GM23248 (cell line): ENCODE data around the gene CALN1. TPM values are rescaled to one million over a fixed set of nuclear protein-coding genes. Genes with fewer than 3 reads are reported as not detected.

ENCODE experiments used
- DNase-seq: peaks from one replicate; pipeline ENCODE4 v3.0.0-alpha.2; 2015
- H2AFZ ChIP-seq: fragments of 200-600 bp; sonication (generic); 2 replicates; pipeline ENCODE4 v1.6.1; 2016; ENCODE audit warnings: antibody characterized with exemption
- H3F3A ChIP-seq: fragments of 200-600 bp; sonication (generic); 2 replicates; pipeline ENCODE4 v1.6.1; 2016; ENCODE audit warnings: mild to moderate bottlenecking, antibody characterized with exemption, mixed run types; ENCODE audit not compliant: insufficient read depth
- H3K27ac ChIP-seq: fragments of 200-600 bp; sonication (generic); 2 replicates; pipeline ENCODE4 v1.5.1; 2016; ENCODE audit warnings: mild to moderate bottlenecking
- H3K27me3 ChIP-seq: fragments of 200-600 bp; sonication (generic); replicated peaks from 2 replicates; pipeline ENCODE4 v1.6.1; 2016; ENCODE audit warnings: mild to moderate bottlenecking; ENCODE audit not compliant: insufficient read depth
- H3K36me3 ChIP-seq: fragments of 200-600 bp; sonication (generic); 2 replicates; pipeline ENCODE4 v1.6.1; 2016; ENCODE audit warnings: low read depth, mild to moderate bottlenecking
- H3K4me1 ChIP-seq: fragments of 200-600 bp; sonication (generic); 2 replicates; pipeline ENCODE4 v1.6.1; 2016; ENCODE audit warnings: mild to moderate bottlenecking; ENCODE audit not compliant: insufficient read depth
- H3K4me2 ChIP-seq: fragments of 200-600 bp; sonication (generic); one replicate; pipeline ENCODE4 v1.6.1; 2016; ENCODE audit warnings: mild to moderate bottlenecking; ENCODE audit not compliant: unreplicated experiment
- H3K4me3 ChIP-seq: fragments of 200-600 bp; sonication (generic); 2 replicates; pipeline ENCODE4 v1.5.1; 2016; ENCODE audit warnings: mild to moderate bottlenecking
- H3K79me2 ChIP-seq: fragments of 200-600 bp; sonication (generic); 2 replicates; pipeline ENCODE4 v1.6.1; 2016; ENCODE audit warnings: mild to moderate bottlenecking; ENCODE audit not compliant: insufficient read depth
- H3K9ac ChIP-seq: fragments of 200-600 bp; sonication (generic); 2 replicates; pipeline ENCODE4 v1.6.1; 2016; ENCODE audit warnings: mild to moderate bottlenecking
- H3K9me2 ChIP-seq: fragments of 200-600 bp; sonication (generic); 2 replicates; pipeline ENCODE4 v1.6.1; 2016; ENCODE audit warnings: mixed run types, mild to moderate bottlenecking, moderate library complexity; ENCODE audit not compliant: insufficient read depth
- H3K9me3 ChIP-seq: fragments of 200-600 bp; sonication (generic); one replicate; pipeline ENCODE4 v1.6.1; 2017; ENCODE audit warnings: low read depth
- H4K20me1 ChIP-seq: fragments of 200-600 bp; sonication (generic); 2 replicates; pipeline ENCODE4 v1.6.0; 2016; ENCODE audit not compliant: insufficient read depth
- EZH2 ChIP-seq: fragments of 200-600 bp; sonication (generic); IDR thresholded peaks from 2 replicates; pipeline ENCODE4 v1.6.1; 2018; ENCODE audit warnings: antibody characterized with exemption, mild to moderate bottlenecking; ENCODE audit not compliant: insufficient read depth, poor library complexity, severe bottlenecking
- EZH2phosphoT487 ChIP-seq: fragments of 200-600 bp; sonication (generic); IDR thresholded peaks from 2 replicates; pipeline ENCODE4 v1.6.1; 2018; ENCODE audit warnings: antibody characterized with exemption, moderate library complexity, mild to moderate bottlenecking, low read depth; ENCODE audit not compliant: insufficient read depth
- WGBS, 2 experiments: methylation state at CpG; one replicate each; pipeline ENCODE4 v1.1.6; 2015 to 2017; ENCODE audit warnings: low lambda C conversion rate in 2 of 2, low coverage in 1 of 2; ENCODE audit errors: missing lambda C conversion rate in 2 of 2; 5-methylcytosine and 5-hydroxymethylcytosine counted together
- in situ Hi-C: fragments of 300-500 bp; cut with MboI; formaldehyde crosslinking; loops from 2 replicates; pipeline ENCODE4 v1.15.0; 2020
- polyA plus RNA-seq: library from polyadenylated mRNA; unstranded; fragments of >200 nt; fragmentation: Nextera tagmentation; extraction: Ambion mirVana; gene quantifications from 2 replicates; pipeline ENCODE4 v1.2.1, GENCODE V29; 2016
- total RNA-seq: library from RNA; depleted of rRNA; stranded (reverse); fragments of >200 nt; shearing (Covaris generic); gene quantifications from 2 replicates; pipeline ENCODE4 v1.2.3, GENCODE V29; 2014

Gene CALN1
- total and polyA plus RNA-seq, 2 experiments from 2014 or later: not detected

DNA sequence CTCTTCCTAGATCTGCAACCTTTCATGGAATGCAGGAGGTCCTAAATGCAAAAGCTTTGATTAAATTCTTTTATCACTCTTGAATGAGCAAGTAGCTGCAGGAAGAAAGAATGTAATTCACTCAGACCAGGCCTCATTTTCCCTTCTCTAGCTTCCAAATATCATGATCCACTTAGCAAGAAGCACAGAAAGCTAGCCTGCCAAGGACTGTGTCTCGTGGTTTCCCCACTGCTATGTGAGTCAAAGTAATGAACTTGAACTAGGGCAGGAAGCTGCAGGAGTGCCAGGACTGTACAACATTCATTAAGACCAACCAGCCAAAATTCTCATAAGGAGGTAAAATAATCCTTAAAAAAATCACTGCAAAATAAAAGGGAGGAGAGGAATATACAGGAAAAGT lies 379.2 kb downstream of the CALN1 start:
- in situ Hi-C loops: no loop called here
- no peaks in the 10 kb centered on the region for H3K4me1 ChIP-seq
- no peaks in the 10 kb centered on the region for H3K79me2 ChIP-seq
- no peak overlapping the region for H3K4me3 ChIP-seq
- no peaks in the 10 kb centered on the region for H3K9me2 ChIP-seq
- TF ChIP-seq EZH2 (no peak), EZH2phosphoT487 (no peak)
- no peak for DNase-seq
- H3K9me3 ChIP-seq: no peaks in the 10 kb centered on the region
- H3K36me3 ChIP-seq: no peaks in the 10 kb centered on the region
- no peak overlapping the region for H2AFZ ChIP-seq
- no peak overlapping the region for H3K4me2 ChIP-seq
- no peaks in the 10 kb centered on the region for H3F3A ChIP-seq
- 2 to 6% methylated on average over 1 of the region's 1 CpG for WGBS, 2 experiments
- no peak overlapping the region for H3K27ac ChIP-seq
- H3K27me3 ChIP-seq: no peaks in the 10 kb centered on the region
- H3K9ac ChIP-seq: no peak overlapping the region
- H4K20me1 ChIP-seq: no peaks in the 10 kb centered on the region

DNA sequence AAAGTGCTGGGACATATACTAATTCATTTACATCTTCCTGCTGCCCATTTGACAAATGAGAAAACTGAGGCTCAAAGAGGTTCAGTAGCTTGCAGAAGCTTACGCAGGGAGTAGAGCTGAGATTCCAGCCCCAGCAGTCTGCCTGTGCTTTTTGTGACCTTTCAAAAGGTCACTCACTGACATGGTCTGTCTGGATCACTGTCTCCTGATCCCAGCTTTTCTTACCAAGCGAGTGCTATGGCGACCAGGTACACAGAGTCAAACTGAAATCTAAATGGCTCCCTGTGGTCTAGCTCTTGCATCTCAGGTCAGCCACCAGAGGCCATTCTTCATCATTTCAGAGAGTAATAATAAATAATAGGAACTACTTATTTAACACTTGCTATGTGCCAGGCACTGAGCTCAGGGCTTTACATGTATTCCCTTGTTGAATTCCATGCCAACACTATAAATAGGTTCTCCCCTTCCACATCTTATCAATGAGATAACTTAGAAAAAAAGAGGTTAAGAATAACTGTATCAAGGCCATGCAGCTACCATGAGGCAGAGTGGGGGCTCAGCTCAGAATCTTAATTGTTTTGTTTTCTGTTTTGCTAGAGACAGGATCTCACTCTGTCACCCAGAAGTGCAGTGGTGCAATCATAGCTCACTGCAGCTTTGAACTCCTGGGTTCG lies 381.0 kb downstream of the CALN1 start:
- no peaks in the 10 kb centered on the region for H3K4me1 ChIP-seq
- 44 to 57% methylated on average over 4 of the region's 4 CpGs for whole genome bisulfite sequencing, 2 experiments
- H3K9me3 ChIP-seq: no peaks in the 10 kb centered on the region
- no peaks in the 10 kb centered on the region for H3K36me3 ChIP-seq
- no peak overlapping the region for H3K27ac ChIP-seq
- H3F3A ChIP-seq: no peaks in the 10 kb centered on the region
- no peak overlapping the region for H2AFZ ChIP-seq
- H3K79me2 ChIP-seq: no peaks in the 10 kb centered on the region
- no peak overlapping the region for H3K4me2 ChIP-seq
- H3K27me3 ChIP-seq: no peaks in the 10 kb centered on the region
- H4K20me1 ChIP-seq: no peaks in the 10 kb centered on the region
- DNase-seq: no peak
- in situ Hi-C loops: no loop called here
- H3K9ac ChIP-seq: no peak overlapping the region
- H3K9me2 ChIP-seq: no peaks in the 10 kb centered on the region
- TF ChIP-seq EZH2 (no peak), EZH2phosphoT487 (no peak)
- no peak overlapping the region for H3K4me3 ChIP-seq

DNA sequence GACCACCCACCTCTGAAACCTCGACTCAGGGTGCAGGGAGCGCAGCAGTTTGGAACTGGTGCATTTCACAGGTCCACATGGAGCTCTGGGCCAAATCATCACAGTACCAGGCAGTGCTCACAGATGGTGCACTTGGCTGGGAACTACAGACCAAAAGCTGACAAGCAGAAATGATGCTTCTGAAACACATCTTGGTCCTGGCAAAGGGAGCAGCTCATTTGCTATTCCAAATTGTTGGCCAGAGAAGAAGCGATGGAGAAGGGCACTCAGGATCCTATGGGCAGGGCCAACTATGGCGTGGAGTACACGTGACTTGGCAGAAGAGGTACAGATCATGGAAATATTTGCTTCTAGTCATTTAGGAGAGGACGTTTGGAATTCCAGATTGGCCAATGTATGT lies 383.9 kb downstream of the CALN1 start:
- Histone ChIP-seq H3K4me1 (no peaks in the 10 kb centered on the region), H3F3A (no peaks in the 10 kb centered on the region), H4K20me1 (no peaks in the 10 kb centered on the region), H3K4me3 (no peak overlapping the region), H2AFZ (no peak overlapping the region), H3K27me3 (no peaks in the 10 kb centered on the region), H3K79me2 (no peaks in the 10 kb centered on the region), H3K27ac (no peak overlapping the region), H3K9me2 (no peaks in the 10 kb centered on the region), H3K9ac (no peak overlapping the region), H3K9me3 (no peaks in the 10 kb centered on the region), H3K4me2 (no peak overlapping the region), H3K36me3 (no peaks in the 10 kb centered on the region)
- WGBS, 2 experiments: 27 to 30% methylated on average over 6 of the region's 6 CpGs
- TF ChIP-seq EZH2: no peak
- TF ChIP-seq EZH2phosphoT487: no peak
- in situ Hi-C loops: no loop called here
- no peak for DNase-seq

DNA sequence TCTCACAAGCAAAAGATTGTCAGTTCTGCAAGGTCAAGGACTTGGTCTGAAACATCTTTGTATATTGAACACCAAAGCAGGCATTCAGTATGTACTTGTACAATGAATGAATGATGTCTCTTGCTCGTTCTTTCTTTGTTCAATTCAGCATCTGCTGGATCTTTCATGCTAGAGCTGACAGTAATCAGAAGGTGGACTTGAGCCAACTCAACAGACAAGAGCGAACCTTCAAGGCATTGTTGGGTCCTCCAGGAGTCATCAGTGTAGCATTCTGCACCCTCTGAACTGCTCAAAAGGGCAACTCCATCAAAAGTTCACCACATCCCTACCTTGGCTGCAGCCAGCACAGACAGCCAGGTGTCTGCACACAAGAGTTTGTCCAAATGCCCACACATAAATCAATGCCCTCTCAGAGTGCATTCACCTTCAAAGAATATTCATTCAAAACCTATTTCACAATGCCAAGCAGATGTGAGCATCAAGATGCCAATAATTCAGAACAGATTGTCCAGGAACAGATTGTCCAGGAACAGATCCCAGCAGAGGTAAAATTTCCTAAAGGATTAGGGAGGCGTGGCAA lies 386.7 kb downstream of the CALN1 start:
- Histone ChIP-seq H4K20me1 (no peaks in the 10 kb centered on the region), H3K36me3 (no peaks in the 10 kb centered on the region)
- in situ Hi-C loops: no loop called here

More for the DNA sequence above, 386.7 kb downstream of the CALN1 start:
- TF ChIP-seq EZH2: no peak
- TF ChIP-seq EZH2phosphoT487: no peak
- Histone ChIP-seq H3K9me3 (no peaks in the 10 kb centered on the region), H3K27me3 (no peaks in the 10 kb centered on the region), H3K9ac (no peak overlapping the region), H3K4me3 (no peak overlapping the region), H3K79me2 (no peaks in the 10 kb centered on the region), H3K4me2 (no peak overlapping the region), H3K4me1 (no peaks in the 10 kb centered on the region), H3K27ac (no peak overlapping the region), H3K9me2 (no peaks in the 10 kb centered on the region), H3F3A (no peaks in the 10 kb centered on the region), H2AFZ (no peak overlapping the region)
- 1 to 5% methylated on average over 3 of the region's 3 CpGs for WGBS, 2 experiments
- DNase-seq: no peak
